BJ (cell line): ENCODE results near the gene SLC12A7. TPM values are rescaled to one million over a fixed set of nuclear protein-coding genes. Genes with fewer than 3 reads are reported as not detected.

ENCODE experiments used
- CTCF ChIA-PET: fragments of 350-600 bp; formaldehyde crosslinking; extraction: SDS; loops from one replicate; lab custom pipeline; 2021; ENCODE audit warnings: antibody characterized with exemption, inconsistent platforms; lab: Yijun Ruan, JAX
- POLR2A ChIA-PET: fragments of 300-600 bp; sonication (Branson Sonifier 250); formaldehyde crosslinking; extraction: SDS; loops from one replicate; lab custom pipeline; 2021; ENCODE audit warnings: antibody characterized with exemption; lab: Charles Lee
- DNase-seq: peaks from one replicate; pipeline ENCODE4 v3.0.0-alpha.2; 2011; ENCODE audit warnings: low read depth
- H3K27me3 ChIP-seq: 2 replicates; pipeline ENCODE4 v1.6.0; 2011; ENCODE audit warnings: low read length; ENCODE audit not compliant: control insufficient read depth, insufficient read depth
- H3K36me3 ChIP-seq: 2 replicates; pipeline ENCODE4 v1.5.1; 2011; ENCODE audit warnings: low read length; ENCODE audit not compliant: control insufficient read depth, insufficient read depth
- H3K4me3 ChIP-seq: 2 replicates; pipeline ENCODE4 v1.5.1; 2011; ENCODE audit warnings: low read depth, mild to moderate bottlenecking, control low read depth, low read length
- polyA plus RNA-seq: library from polyadenylated mRNA; depleted of rRNA; stranded (reverse); fragments of >200 nt; gene quantifications from 2 replicates; pipeline ENCODE4 v1.2.3, GENCODE V29; 2011
- TF ChIP-seq, protein P1 (sequence below): IDR thresholded peaks from 2 replicates; pipeline ENCODE4 v1.5.1; 2011; ENCODE audit warnings: low read depth, mild to moderate bottlenecking, control low read depth, inconsistent platforms, low read length, moderate library complexity; ENCODE audit not compliant: insufficient read depth

SLC12A7 gene
- polyA plus RNA-seq, 1 experiment, result 4.6 TPM

DNA sequence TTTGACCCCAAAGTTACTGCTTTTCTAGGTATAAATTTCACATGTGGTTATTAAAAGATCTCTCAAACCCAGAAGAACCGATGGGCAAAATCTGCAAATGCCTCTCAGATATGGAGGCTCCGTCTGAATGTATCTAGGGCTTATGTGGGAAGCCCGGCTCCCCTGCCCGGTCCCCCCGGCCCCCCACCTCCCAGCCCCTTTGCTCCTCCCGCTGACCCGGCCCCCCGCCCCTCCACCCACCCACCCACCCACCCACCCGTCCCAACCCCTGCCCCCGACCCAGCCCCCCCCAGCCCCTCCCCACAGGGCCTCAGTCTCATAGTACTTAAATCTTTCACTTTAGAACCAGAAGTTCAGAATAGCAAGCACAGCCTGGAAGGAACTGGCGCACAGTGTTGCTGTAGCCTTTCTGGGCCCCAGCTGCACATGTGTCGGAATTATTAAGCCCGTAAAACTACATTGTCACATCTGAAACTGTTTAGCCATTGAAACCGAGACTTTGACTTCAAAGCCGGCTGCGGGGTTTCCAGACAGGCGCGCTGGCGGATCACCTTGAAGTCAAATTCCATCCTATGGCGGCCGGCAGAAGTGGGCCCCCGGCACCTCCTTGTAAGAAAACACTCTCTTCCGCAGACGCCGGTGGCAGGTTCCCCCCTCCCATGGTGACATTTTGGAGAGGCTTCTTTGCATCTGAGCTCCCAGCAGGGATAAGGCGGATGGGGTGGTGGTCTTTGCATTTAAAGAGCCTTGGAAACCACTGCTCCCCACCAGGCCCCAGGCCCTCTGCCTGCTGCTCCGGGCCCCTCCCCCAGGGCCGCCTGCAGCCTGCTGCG, 90.5 kb downstream of the SLC12A7 start:
- H3K4me3 ChIP-seq, result no peak overlapping the region
- DNase-seq, result peak; percentile 10
- H3K27me3 ChIP-seq, result peaks cover 17% of the 10 kb centered on the region
- POLR2A ChIA-PET, result no interaction called here
- H3K36me3 ChIP-seq, result no peaks in the 10 kb centered on the region
- CTCF ChIA-PET, result interaction anchor here (1.0 to 4.7 kb wide), 2 partner anchors 13 to 119 kb away, joined by 3 to 34 read pairs; partner anchors contain the start of gene NKD2
- TF ChIP-seq, protein P1, sequence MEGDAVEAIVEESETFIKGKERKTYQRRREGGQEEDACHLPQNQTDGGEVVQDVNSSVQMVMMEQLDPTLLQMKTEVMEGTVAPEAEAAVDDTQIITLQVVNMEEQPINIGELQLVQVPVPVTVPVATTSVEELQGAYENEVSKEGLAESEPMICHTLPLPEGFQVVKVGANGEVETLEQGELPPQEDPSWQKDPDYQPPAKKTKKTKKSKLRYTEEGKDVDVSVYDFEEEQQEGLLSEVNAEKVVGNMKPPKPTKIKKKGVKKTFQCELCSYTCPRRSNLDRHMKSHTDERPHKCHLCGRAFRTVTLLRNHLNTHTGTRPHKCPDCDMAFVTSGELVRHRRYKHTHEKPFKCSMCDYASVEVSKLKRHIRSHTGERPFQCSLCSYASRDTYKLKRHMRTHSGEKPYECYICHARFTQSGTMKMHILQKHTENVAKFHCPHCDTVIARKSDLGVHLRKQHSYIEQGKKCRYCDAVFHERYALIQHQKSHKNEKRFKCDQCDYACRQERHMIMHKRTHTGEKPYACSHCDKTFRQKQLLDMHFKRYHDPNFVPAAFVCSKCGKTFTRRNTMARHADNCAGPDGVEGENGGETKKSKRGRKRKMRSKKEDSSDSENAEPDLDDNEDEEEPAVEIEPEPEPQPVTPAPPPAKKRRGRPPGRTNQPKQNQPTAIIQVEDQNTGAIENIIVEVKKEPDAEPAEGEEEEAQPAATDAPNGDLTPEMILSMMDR, result no peak

GRCh38 chr5:1020452-1020961, 91.4 kb downstream of the SLC12A7 start:
- ChIA-PET CTCF (interaction anchor here (1.0 to 4.7 kb wide), 3 partner anchors 12 to 63 kb away, joined by 3 to 34 read pairs (median 3); partner anchors contain the start of gene NKD2), POLR2A (no interaction called here)
- TF ChIP-seq, protein P1, result no peak
- H3K27me3 ChIP-seq, result peaks cover 24% of the 10 kb centered on the region
- H3K36me3 ChIP-seq, result no peaks in the 10 kb centered on the region
- no peak for DNase-seq
- no peak overlapping the region for H3K4me3 ChIP-seq

- H3K4me3 ChIP-seq, result no peak overlapping the region
- H3K27me3 ChIP-seq, result peaks cover 31% of the 10 kb centered on the region
- H3K36me3 ChIP-seq, result no peaks in the 10 kb centered on the region
- no peak for DNase-seq
- ChIA-PET POLR2A (no interaction called here), CTCF (interaction anchor here (1.0 to 4.7 kb wide), 3 partner anchors 11 to 62 kb away, joined by 3 to 34 read pairs (median 3); partner anchors contain the start of gene NKD2)
- TF ChIP-seq, protein P1, result no peak
Measured at GRCh38 chr5:1019001-1019905, 92.6 kb downstream of the SLC12A7 start.

DNA sequence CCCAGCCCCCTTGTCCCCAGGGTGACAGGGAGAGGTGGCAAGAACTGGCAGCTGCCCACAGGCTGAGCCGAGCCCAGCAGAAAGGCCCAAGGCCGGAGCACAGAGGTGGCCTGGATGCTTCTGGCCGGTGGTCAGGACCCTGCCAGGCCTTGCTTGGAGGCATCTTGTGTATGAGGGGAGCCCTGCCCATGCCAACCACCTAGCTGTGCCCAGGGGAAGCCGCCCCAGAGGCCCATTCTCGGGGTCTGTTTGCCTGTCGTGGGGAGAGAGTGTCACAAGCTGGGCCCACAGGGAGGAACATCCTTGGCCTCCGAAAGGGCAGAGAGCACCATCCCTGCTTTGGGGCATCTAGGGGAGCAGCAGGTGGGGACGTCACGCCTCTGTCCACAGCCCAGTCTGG, 93.3 kb downstream of the SLC12A7 start:
- DNase-seq, result no peak
- TF ChIP-seq, protein P1, result no peak
- Histone ChIP-seq H3K4me3 (no peak overlapping the region), H3K27me3 (peaks cover 32% of the 10 kb centered on the region), H3K36me3 (no peaks in the 10 kb centered on the region)
- ChIA-PET POLR2A (no interaction called here), CTCF (interaction anchor here (4.7 kb wide), 1 partner anchor 10 kb away, joined by 34 read pairs; the partner anchor contains the start of gene NKD2)
